ENCODE results near the gene SEMA3B. TPM values are rescaled to one million over a fixed set of nuclear protein-coding genes. Genes with fewer than 3 reads are reported as not detected.
A peak's percentile ranks its signal among the peaks of the same experiment; 100 is the strongest.

The SEMA3B gene
- total RNA-seq, 4 donors from 2014 or later, result 2.9 to 5.2 (median 4.1) TPM

- WGBS, result 87% methylated on average over 14 of the region's 16 CpGs
- peak overlapping the region; percentile 93 for H3K4me3 ChIP-seq
- no peaks in the 10 kb centered on the region for H3K27me3 ChIP-seq
Observed at GRCh38 chr3:50319181-50319893, 50.4 kb downstream of the SEMA3B start.

DNA sequence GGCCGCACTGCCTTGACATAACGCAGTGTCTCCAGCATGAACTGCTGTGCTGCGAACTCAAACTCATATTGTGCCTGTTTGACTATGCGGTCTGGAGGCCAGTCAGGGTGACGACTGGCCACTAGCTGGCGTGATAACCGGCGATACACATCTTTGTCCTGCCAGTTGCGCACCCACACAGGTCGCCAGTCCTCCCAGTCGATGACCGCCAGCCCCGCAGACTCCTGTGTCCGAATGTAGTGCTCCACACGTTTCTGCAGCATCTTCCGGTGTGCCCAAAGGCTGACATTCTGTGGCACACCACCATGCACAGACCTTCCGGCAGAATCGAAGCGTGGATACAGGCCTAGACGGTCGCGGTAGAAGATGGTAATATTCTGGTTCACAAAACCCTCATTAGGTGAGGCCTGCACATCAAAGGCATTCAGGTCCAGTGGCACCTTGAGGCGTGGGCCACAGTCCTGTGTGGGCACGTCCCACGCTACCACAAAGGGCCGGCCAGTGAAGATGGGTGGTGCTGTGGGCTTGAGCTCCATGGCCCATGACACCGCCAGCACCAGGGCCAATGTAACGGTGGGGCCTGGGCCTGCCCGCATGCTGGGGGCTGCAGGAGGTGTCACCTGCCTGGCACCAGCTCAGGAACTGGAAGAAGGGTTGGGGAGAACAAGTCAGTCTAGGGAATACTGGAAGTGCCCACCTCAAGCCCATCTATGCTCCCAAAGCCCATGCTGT is 51.1 kb downstream of the SEMA3B start:
- WGBS, result 82% methylated on average over 16 of the region's 29 CpGs

More at GRCh38 chr3:50319181-50319893, 50.4 kb downstream of the SEMA3B start:
- no peak for TF ChIP-seq POLR2AphosphoS5 (IDR thresholded peaks at IDR 0.05)
- TF ChIP-seq POLR2A (IDR thresholded peaks at IDR 0.05), result no peak
- TF ChIP-seq EP300 (IDR thresholded peaks at IDR 0.05), result no peak
- no peak for TF ChIP-seq CTCF (IDR thresholded peaks at IDR 0.05)
- peak in 1 of 2 donors; percentile 63 for DNase-seq (ENCODE audit: low spot score in 2 of 2)
- Histone ChIP-seq H3K4me1 (peaks cover 89% of the 10 kb centered on the region), H3K36me3 (peaks cover 19% of the 10 kb centered on the region), H3K27ac (no peak overlapping the region), H3K9me3 (no peaks in the 10 kb centered on the region)

GRCh38 chr3:50320853-50321335 is 51.9 kb downstream of the SEMA3B start:
- H3K4me1 ChIP-seq, result peaks cover 85% of the 10 kb centered on the region
- H3K4me3 ChIP-seq, result peak overlapping the region; percentile 93
- no peak for TF ChIP-seq POLR2A (IDR thresholded peaks at IDR 0.05)
- WGBS, result 0% methylated on average over 6 of the region's 45 CpGs
- H3K27me3 ChIP-seq, result no peaks in the 10 kb centered on the region
- no peak for DNase-seq (ENCODE audit: low spot score in 2 of 2)
- H3K27ac ChIP-seq, result peak overlapping the region; percentile 96
- peaks cover 28% of the 10 kb centered on the region for H3K36me3 ChIP-seq
- no peaks in the 10 kb centered on the region for H3K9me3 ChIP-seq

More for the DNA sequence above, 51.1 kb downstream of the SEMA3B start:
- DNase-seq (ENCODE audit: low spot score in 2 of 2), result no peak
- H3K4me3 ChIP-seq, result peak overlapping the region; percentile 93
- H3K27ac ChIP-seq, result peak overlapping the region; percentile 96
- no peaks in the 10 kb centered on the region for H3K9me3 ChIP-seq
- peaks cover 20% of the 10 kb centered on the region for H3K36me3 ChIP-seq
- H3K27me3 ChIP-seq, result no peaks in the 10 kb centered on the region
- peaks cover 89% of the 10 kb centered on the region for H3K4me1 ChIP-seq
- TF ChIP-seq POLR2A (IDR thresholded peaks at IDR 0.05) (no peak), CTCF (IDR thresholded peaks at IDR 0.05) (no peak), POLR2AphosphoS5 (IDR thresholded peaks at IDR 0.05) (no peak), EP300 (IDR thresholded peaks at IDR 0.05) (no peak)

GRCh38 chr3:50321336-50322114 is 52.6 kb downstream of the SEMA3B start:
- no peaks in the 10 kb centered on the region for H3K9me3 ChIP-seq
- H3K4me1 ChIP-seq, result peaks cover 84% of the 10 kb centered on the region
- DNase-seq (ENCODE audit: low spot score in 2 of 2), result peak; percentile 92 to 95
- no peaks in the 10 kb centered on the region for H3K27me3 ChIP-seq
- 10% methylated on average over 10 of the region's 59 CpGs for WGBS
- peak overlapping the region; percentile 96 for H3K27ac ChIP-seq
- H3K36me3 ChIP-seq, result peaks cover 31% of the 10 kb centered on the region
- TF ChIP-seq CTCF (IDR thresholded peaks at IDR 0.05) (peak in 1 of 2 donors; percentile 51), EP300 (IDR thresholded peaks at IDR 0.05) (no peak), POLR2AphosphoS5 (IDR thresholded peaks at IDR 0.05) (peak in 2 of 3 donors; percentile 13 to 83)
- H3K4me3 ChIP-seq, result peak overlapping the region; percentile 93

- peaks cover 84% of the 10 kb centered on the region for H3K4me1 ChIP-seq
Observed at GRCh38 chr3:50322115-50322385, 53.1 kb downstream of the SEMA3B start.

More at GRCh38 chr3:50322115-50322385, 53.1 kb downstream of the SEMA3B start:
- DNase-seq (ENCODE audit: low spot score in 2 of 2), result no peak
- H3K36me3 ChIP-seq, result peaks cover 31% of the 10 kb centered on the region
- H3K27me3 ChIP-seq, result no peaks in the 10 kb centered on the region
- no peaks in the 10 kb centered on the region for H3K9me3 ChIP-seq
- H3K27ac ChIP-seq, result peak overlapping the region; percentile 96
- WGBS, result 30% methylated on average over 2 of the region's 14 CpGs
- no peak for TF ChIP-seq POLR2AphosphoS5 (IDR thresholded peaks at IDR 0.05)
- peak overlapping the region; percentile 93 for H3K4me3 ChIP-seq
